Hippocampal formation (tissue), 2 donors: ENCODE measurements around the gene FOXK2.
"Not testable (repeated sequence)": the region's sequence is repeated elsewhere in the genome, so short reads cannot be mapped to it uniquely, and the experiment has no call there.

Source experiments
- DNase-seq, 2 donors: peaks; one replicate each; lab custom pipeline; 2025; lab: John Stamatoyannopoulos, UW

The FOXK2 gene

GRCh38 chr17:82563745-82564144, 44.2 kb downstream of the FOXK2 start:
- not testable (repeated sequence) for DNase-seq

DNA sequence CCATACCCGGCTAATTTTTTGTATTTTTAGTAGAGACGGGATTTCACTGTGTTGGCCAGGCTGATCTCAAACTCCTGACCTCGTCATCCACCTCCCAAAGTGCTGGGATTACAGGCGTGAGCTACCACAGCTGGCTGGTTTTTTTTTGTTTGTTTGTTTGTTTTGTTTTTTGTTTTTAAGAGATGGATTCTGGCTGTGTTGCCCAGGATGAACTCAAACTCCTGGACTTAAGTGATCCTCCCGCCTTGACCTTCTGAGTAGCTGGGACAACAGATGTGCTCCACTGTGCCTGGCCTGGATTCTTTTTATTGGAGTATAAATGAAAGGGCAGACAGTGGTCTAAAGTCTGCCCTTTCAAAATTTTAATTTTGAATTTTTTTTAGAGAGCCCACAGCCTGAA, 44.7 kb downstream of the FOXK2 start:
- no peak for DNase-seq

DNA sequence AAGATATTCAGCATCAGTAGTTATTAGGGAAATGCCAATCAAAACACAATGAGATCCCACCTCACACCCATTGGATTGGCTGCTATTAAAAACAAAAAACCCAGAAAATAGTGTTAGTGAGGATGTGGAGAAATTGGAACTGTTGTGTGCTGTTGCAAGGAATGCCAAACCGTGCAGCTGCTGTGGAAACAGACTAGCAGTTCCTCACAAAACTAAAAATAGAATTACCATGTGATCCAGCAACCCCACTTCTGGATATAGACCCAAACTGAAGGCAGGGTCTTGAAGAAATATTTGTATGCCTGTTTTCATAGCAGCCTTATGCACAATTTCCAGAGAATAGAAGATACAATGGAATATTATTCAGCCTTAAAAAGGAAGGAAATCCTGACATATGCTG, 46.0 kb downstream of the FOXK2 start:
- DNase-seq = no peak

DNA sequence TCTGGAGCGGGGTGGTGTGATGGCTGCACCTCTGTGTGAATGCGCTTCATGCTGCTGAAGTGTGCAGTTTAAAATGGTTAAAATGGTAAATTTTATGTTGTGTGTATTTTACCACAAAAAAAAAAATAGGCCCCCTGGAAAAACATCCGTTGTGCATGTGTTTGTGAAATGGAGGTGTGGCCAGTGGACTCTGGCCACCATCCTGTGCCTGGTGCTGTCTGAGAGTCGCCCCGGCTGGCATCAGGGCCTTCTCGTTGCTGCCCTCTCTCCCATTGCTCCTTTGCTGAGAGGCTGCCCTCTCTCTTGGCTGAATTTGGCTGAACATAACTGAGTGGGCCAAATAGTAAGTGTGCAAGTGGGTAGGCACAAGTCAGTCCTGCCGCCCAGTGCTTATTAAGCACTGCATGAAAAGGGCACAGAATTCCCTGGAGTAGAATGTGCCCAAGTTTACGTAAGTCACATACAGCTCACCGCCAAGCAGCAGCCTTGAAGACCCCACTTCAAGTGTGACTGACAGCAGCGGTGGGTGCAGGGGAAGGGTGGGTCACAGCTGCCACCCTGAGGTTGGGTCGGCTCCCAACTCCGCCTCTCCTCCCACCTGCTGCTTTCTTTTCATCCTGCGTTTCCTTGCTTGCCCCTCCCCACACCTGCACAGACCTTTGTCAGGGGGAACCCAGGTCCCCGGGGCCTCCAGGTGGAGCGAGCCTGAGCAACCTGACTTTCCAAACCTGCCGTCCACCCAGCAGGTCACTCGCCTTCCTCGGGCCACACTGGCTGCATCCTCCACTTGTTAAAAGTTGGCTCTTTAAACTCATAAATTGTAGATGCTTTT, 46.8 kb downstream of the FOXK2 start:
- peak in 1 of 2 donors; percentile 21 for DNase-seq

DNA sequence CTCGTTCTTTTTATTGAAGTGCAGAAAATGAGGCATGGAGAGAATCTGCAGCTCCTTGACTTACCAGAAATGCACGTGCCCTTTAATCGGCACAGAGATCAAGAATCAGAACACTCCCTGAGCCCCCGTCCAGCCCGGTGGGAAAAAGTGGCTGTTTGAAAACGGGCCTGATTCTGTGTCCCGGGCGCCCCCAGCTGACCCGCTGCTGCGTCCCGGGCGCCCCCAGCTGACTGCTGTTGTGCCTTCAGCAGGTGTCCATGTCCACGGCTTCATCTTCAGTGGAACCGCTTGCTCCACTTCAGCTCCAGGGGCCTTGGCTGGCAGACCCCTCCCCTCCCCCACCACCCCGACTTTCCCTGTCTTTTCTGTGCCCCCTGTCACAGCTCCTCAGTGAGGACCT, 47.8 kb downstream of the FOXK2 start:
- no peak for DNase-seq

DNA sequence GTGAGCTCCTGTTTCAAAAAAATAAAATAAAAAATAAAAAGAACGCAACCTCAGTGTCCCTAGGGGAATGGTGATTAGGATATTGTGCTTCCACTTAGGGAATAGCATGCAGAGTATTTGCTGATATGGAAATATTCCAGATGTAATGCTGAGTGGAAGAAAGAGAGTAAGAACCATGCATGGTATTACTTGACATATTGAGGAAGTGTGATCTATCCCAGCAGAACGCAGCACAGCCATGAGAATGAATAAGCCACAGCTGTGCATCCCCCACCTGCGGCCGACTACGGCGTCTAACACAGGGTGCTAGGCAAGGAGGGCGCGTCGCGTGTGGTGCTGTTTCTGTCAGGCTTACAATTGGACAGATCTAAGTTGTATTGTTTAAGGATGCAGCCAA, 49.5 kb downstream of the FOXK2 start:
- no peak for DNase-seq

GRCh38 chr17:82569621-82570020, 50.1 kb downstream of the FOXK2 start:
- no peak for DNase-seq

DNA sequence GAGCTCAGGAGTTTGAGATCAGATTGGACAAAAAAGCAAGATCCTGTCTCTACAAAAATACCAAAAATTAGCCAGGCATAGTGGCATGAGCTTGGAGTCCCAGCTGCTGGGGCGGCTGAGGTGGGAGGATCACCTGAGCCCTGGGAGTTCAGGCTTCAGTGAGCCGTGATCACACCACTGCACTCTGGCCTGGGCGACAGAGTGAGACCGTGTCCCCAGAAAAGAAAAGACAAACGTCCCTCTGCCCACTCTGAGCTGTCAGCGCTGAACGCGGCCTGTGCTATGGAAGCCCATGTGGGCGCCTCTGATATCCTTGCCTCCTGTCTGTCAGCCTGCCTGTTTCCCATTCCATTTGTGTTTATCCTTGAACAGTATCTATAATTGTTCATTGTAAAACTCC, 50.7 kb downstream of the FOXK2 start:
- DNase-seq = no peak

DNA sequence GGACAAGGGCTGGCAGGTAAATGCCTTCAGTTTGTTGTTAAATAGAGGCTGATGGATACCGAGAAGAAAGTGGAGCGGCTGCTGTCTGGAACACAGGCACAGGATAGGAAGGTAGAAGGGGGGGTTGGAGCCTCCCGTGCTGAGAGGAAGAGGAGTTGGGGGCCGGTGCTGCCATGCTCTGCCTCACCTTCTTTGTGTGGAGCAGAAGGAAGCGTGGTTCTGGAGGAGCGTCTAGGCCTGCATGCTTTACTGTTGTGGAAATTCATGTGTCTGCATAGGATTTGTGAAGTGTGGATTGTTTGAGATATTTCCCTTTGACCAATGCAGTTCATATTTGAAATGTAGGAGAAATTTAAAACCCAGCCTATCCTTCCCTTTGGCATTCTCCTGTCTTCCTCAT, 52.3 kb downstream of the FOXK2 start:
- DNase-seq = no peak

DNA sequence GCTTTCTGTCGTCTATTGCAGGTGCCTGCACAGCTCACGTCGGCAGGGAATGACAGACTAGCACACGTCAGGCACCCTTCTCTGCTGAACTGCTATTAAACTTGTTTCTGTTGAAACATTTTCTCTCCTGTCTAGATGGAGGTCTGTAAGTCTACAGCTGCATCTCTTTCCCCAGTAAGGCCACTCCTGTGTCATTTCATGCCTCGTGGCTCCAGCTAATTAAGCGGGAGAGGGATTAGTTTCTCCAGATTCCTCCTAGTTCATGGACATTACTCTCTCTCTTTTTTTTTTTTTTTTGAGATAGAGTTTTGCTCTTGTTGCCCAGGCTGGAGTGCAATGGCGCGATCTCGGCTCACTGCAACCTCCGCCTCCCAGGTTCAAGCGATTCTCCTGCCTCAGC, 54.5 kb downstream of the FOXK2 start:
- DNase-seq = no peak

GRCh38 chr17:82575581-82576221, 56.2 kb downstream of the FOXK2 start:
- DNase-seq = not testable (repeated sequence)

DNA sequence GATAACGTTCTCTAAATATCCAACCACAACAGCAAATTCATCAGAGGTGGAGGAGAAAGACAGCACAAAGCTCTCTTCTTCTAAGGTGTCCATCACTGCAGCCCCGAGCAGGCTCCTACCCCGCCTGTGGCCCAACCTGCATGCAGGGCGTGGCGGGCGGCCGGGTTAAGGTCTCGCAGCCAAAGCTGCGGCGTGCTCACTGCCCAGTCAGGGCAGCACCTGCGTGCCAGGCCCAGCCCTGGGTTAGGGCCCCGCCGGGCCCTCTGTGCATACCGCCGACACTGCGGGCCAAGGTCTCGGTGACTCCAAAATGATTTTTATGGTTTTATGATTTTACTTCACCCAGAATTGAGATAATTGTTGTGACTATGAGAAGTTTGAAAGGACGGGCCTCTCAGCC, 57.8 kb downstream of the FOXK2 start:
- no peak for DNase-seq

DNA sequence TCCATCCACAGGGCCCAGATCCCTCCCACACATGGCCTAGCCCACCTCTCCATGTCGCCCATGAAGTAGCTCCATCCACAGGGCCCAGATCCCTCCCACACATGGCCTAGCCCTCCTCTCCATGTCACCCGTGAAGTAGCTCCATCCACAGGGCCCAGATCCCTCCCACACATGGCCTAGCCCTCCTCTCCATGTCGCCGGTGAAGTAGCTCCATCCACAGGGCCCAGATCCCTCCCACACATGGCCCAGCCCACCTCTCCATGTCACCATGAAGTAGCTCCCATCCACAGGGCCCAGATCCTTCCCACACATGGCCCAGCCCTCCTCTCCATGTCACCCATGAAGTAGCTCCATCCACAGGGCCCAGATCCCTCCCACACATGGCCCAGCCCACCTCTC, 60.4 kb downstream of the FOXK2 start:
- DNase-seq = not testable (repeated sequence)

DNA sequence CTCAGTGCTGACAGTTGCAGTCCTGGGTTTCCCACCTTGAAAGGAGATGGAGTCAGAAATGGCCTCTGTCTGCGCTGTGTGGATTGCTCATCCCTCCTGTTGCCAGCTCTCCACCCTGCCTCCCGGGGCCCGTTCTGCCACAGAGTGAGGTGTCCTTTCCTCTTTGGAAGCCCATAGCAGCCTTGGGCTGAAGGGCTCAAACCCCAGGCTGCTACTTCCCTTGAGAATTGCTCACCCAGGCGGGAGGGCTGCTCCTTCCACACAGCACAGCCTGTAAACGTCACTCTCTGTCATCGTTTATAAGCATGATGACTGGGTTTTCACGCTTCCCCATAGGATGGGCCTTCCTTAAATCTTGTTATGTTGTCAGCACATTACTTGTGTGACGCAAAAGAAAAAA, 62.7 kb downstream of the FOXK2 start:
- DNase-seq = no peak

DNA sequence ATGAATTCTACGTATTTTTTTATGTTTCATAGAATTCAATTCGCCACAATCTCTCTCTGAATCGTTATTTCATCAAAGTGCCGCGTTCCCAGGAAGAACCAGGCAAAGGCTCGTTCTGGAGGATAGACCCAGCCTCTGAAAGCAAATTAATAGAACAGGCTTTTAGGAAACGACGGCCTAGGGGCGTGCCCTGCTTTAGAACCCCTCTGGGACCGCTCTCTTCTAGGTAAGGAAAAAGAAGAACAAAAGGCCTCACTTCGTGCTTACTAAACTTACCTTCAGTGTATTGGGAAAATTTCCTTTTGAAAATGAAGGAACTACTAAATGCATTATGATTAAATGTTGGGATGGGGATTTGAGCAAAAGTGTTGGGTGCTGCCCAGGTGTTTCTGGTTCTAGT, 63.2 kb downstream of the FOXK2 start:
- no peak for DNase-seq

GRCh38 chr17:82583720-82584234, 64.2 kb downstream of the FOXK2 start:
- no peak for DNase-seq

DNA sequence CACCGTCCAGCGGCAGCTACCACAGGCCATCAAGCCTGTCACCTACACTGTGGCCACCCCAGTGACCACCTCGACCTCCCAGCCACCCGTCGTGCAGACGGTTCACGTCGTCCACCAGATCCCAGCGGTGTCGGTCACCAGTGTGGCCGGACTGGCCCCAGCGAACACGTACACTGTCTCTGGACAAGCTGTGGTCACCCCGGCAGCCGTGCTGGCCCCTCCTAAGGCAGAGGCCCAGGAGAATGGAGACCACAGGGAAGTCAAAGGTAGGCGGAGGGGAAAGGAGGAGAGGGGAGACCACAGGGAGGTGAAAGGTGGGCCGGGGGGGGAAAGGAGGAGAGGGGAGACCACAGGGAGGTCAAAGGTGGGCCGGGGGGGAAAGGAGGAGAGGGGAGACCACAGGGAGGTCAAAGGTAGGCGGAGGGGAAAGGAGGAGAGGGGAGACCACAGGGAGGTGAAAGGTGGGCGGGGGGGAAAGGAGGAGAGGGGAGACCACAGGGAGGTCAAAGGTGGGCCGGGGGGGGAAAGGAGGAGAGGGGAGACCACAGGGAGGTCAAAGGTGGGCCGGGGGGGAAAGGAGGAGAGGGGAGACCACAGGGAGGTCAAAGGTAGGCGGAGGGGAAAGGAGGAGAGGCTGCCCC, 66.5 kb downstream of the FOXK2 start:
- DNase-seq = not testable (repeated sequence)

DNA sequence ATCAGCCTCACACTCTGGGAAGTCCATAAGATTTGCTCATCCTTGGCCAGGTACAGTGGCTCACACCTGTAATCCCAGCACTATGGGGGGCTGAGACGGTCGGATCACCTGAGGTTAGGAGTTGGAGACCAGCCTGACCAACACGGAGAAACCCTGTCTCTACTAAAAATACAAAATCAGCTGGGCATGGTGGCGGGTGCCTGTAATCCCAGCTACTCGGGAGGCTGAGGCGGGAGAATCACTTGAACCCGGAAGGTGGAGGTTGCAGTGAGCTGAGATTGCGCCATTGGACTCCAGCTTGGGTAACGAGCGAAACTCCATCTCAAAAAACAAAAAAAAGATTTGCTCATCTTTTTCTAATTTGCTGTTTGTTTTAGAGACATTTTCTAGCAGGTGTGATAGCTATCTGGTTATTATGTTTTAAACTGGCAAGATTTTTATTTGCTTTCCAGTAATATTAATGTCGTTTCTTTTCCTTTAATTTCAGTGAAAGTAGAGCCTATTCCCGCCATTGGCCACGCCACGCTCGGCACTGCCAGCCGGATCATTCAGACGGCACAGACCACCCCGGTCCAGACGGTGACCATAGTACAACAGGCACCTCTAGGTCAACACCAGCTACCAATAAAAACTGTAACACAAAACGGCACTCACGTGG, 67.2 kb downstream of the FOXK2 start:
- no peak for DNase-seq

- DNase-seq = no peak
Measured at GRCh38 chr17:82587234-82588086, 67.9 kb downstream of the FOXK2 start.

- DNase-seq = no peak
Measured at GRCh38 chr17:82588266-82589175, 69.0 kb downstream of the FOXK2 start.
